Right ventricle myocardium superior (tissue), 1 donor: ENCODE data around the gene DACT1. TPM values are rescaled to one million over a fixed set of nuclear protein-coding genes. Genes with fewer than 3 reads are reported as not detected.
A peak's percentile ranks its signal among the peaks of the same experiment; 100 is the strongest.

Experiments
- ATAC-seq: fragments of 200-7000 bp; cut with Tn5 transposase; one replicate; pipeline ENCODE4 v1.9.1; 2020; ENCODE audit warnings: mild to moderate bottlenecking; ENCODE audit not compliant: poor library complexity
- DNase-seq: peaks from one replicate; pipeline ENCODE4 v3.0.0-alpha.2; 2020
- intact Hi-C: fragments of 100-400 bp; cut with DNase I; formaldehyde crosslinking; loops from one replicate; pipeline ENCODE4 v1.11.2; 2022
- total RNA-seq: library from RNA; stranded (reverse); fragmentation: NEBNext Ultra II Directional; extraction: Animal tissue kit (Norgen Biotek cat#: 25700); gene quantifications from one replicate; pipeline ENCODE4 v1.2.1, GENCODE V29; 2021
- donor health status: DM: no; HTN: yes; CAD: no; lungs with severe emphysema.

The DACT1 gene
- total RNA-seq, 1 donor from 2014 or later = 2.4 TPM

DNA sequence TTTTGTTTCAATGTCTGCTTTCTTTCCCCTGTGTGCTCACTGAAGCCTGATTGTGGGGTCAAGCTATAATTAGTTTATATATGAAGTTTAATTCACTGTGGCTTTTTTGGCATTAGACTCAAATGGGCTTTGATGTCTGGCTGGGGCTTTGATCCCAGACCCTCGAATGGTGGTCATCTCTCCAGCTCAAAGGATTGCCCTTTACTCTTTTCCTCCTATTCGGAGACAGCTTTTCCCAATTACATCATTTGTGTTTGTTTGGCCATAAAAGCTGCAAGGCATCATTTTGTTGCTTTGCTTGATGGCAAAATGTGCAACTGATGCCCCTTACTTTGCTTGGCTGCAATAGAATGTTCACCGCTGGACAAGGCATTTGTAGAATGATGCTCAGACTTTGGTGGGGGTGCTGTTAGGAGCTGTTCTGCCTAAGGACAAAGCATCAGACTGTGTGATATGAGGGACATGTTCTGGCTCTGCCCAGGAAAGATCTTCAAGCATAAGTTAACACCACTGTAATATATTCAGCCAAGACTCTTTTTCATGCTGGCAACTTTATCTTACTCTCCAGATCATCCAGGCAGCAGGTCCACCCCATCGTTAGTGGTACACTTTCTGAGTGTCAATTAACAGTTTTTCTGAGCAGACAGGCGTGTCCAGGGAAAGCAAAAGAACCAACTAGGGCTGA is 3.2 kb upstream of the DACT1 start:
- ATAC-seq = no peak
- no peak for DNase-seq
- intact Hi-C loops = no loop called here

DNA sequence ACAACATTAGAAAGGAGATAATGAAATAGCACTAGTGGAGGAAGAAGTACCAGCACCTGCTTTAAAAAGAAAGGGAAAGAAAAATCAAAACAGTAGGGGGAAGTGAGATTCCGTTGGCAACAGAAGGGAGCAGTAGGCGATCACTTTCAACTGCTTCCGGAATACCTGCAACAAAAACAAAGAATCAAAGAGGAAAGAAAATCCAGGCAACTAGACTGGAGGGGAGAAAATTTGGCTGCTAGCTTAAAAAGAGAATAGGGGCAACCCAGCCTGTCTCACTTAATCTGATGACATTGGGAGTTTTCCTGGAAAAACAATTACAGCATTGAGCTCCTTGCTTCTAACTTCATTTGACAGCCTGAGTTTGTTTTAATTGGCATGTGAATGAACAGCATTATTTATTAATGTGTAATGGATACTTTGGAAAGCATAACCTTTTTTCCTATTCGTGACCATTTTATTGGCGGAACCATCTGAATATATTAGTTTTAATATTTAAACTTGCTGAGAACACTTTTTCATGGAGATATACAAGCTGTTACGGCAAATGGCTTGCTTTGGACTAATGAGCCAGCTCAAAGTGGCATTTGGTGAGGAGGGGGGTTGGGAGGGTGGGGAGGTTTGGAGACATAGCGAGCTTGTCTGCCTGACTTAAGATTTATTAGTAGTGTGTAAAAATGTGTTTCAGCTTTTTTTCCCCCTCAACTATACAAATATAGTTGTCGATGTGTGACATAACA is 2.5 kb upstream of the DACT1 start:
- ATAC-seq (no peak), DNase-seq (no peak)
- intact Hi-C loops = no loop called here

DNA sequence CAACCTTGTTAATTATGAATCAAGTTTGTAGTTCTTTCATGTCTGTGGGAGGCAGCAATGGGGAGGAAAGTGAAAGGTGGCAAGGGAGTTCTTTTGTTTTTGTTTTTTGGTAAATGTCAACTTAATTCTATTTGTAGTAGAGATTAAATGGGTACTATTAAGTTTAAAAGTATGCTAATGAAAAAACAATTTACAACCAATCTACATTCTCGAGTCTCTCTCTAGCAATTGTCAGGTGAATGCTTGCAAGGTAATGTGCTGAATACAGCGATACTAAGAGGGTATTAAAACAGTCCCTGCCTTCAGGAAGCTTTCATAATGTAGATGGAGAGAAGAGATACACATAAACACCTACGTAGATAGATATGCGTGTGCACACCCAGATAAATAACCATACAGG is 1.6 kb upstream of the DACT1 start:
- ATAC-seq = no peak
- intact Hi-C loops = no loop called here
- DNase-seq = no peak

DNA sequence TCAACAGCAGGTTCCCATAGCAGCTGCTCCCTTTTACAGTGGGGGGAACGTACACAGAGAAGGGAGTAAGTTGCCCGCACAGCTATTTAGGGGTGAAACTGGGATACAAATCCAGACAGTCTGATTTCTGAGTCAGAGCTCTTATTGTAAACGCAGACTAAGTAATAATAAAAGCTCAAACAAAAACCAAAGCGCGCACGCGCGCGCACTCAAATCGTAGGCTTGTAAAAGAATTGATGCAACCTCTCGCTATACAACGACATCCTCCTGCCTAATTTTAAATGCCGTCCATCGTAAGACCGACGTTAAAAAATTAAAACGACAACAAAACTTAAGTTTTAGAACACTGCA is 747 bp upstream of the DACT1 start:
- ATAC-seq = no peak
- intact Hi-C loops = no loop called here
- peak; percentile 66 for DNase-seq

DNA sequence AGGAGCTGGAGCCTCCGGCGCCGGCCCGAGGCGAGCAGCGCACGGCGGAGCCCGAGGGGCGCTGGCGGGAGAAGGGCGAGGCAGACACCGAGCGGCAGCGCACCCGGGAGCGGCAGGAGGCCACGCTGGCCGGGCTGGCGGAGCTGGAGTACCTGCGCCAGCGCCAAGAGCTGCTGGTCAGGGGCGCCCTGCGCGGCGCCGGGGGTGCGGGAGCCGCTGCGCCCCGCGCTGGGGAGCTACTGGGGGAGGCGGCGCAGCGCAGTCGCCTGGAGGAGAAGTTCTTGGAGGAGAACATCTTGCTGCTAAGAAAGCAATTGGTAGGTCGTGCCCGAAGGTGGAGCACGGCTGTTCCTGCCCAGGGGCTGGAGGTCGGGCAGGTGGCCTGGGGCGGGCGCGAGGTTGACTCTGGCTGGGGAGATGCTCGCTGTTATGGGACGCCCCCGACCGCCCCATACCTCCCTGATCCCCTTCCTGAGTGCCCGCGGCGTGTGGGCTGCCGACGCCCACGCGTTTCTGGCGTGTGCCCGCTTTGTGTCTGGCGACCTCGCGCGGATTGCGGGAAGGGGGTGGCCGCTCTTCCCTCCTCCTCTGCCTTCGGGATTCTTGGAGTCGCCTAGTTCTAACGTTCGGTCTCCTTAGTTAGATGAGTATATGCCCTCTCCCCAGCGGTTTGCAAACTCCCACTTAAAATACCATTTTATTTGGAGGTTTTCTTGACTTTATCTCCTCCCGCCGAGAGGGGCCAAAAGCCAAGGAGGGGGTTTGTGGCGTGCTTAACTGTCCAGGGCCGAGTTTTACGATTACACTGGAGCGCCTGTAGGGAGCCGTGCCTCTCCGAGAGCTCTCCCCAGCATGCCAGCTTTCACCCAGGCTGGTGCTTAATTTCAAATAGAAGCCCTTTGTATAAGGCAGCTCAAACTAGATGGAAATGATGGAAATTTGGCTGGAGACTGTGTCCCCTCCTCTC is 752 bp downstream of the DACT1 start:
- ATAC-seq (peak; percentile 35), DNase-seq (no peak)
- intact Hi-C loops = no loop called here

DNA sequence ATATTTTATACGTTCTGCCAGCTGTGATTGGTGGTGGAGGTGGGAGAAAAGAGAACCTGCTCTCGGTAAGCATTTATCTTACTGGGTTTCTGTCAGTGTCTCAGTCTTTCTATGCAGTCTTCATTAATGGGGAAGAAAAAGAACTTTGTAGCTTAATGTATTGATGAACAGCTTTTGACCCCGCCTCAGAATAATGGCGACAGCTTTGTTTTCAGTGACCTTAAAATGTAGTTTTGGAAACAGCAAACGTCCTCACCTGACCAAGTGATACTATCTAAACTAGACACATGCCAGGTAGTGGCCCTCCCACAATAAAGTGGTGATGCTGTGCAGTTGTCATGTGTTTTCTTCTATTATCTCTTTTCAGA is 1.4 kb downstream of the DACT1 start:
- intact Hi-C loops = no loop called here
- DNase-seq (no peak), ATAC-seq (no peak)

DNA sequence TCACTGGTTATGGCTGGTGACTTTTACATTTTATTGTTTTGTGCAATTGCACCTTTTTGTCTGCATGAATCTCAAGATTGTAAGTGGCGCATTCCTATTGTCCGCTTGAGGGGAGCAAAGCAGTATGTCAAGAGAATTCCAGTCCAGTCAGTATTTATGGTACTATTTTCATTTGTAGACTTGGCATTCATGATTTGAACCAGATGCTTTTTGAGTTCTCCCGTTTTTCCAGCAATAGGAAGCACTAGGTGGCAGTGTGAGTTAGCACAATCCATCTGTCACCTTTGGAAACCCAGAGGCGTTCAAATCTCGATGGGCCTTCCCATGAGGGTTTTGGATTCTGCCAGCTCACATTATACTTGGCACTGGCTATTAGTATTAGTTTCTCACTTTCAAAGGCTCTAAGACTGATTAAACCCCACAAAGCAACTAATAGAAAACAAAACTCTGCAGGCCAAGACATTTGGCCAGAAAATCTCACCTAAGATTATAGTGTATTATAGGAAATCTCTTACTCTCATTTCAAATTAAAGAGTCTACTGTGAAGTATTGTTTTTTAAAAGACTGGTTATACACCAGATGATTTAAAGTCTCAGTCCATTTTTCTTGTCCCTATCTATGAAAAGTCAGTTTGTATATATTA is 2.2 kb downstream of the DACT1 start:
- DNase-seq = no peak
- peak; percentile 68 for ATAC-seq
- intact Hi-C loops = no loop called here

DNA sequence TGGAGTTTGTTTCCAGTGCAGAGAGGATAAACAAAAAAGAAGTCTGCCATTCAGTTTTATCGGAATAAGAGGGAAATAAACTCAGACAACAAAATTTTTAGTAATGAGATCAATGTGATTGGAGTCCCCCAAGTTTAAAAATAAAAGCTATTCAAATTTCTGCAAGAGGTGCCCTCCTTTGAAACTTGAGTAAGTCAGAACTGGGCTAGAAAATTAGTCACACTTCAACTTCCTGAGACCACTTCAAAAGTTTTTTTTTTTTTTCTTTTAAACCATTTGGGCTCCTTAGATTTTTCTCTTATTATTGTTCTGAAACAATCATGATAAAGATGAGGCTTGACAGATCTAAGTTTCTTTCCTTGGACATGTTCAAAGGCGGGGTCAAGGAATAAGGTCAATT is 3.2 kb downstream of the DACT1 start:
- intact Hi-C loops = no loop called here
- ATAC-seq (no peak), DNase-seq (no peak)

DNA sequence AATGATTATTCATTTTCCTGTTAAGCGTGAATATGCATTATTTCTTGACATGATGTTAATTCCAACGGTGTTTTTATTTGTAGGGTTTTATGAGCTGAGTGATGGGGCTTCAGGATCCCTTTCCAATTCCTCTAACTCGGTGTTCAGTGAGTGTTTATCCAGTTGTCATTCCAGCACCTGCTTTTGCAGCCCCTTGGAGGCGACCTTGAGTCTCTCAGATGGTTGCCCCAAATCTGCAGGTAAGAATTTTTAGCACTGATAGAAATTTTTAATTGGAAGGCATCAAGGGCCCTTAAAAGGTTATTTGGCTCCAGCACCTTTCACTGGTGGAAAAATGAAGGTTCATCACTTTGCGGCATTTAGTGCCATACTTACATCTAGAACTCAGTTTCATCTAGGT is 3.7 kb downstream of the DACT1 start:
- intact Hi-C loops = no loop called here
- DNase-seq (no peak), ATAC-seq (no peak)

DNA sequence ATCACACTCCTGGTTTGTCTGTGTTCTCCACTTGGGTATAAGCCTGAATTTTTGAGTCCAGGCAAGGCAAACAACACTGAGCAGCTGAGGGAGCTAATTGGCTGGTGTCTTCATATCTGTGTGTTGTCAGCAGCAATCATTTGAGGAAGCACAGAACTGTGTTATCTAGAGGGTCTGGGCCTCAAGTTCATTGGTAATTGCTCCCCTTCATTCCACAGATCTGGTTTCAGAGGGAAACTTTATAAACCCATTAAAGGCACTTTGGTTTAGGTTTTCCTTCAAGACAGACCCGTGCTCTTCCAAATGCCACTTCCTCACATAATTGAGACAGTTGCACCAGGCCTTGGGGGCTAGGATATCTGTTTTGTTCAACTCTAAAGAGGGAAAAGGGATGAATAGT is 5.6 kb downstream of the DACT1 start:
- no peak for ATAC-seq
- intact Hi-C loops = no loop called here
- no peak for DNase-seq

DNA sequence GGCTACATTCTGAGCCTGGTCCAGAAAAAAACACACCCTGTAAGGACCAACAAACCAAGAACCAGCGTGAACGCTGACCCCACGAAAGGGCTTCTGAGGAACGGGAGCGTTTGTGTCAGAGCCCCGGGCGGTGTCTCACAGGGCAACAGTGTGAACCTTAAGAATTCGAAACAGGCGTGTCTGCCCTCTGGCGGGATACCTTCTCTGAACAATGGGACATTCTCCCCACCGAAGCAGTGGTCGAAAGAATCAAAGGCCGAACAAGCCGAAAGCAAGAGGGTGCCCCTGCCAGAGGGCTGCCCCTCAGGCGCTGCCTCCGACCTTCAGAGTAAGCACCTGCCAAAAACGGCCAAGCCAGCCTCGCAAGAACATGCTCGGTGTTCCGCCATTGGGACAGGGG is 7.9 kb downstream of the DACT1 start:
- no peak for DNase-seq
- intact Hi-C loops = no loop called here
- ATAC-seq = no peak

DNA sequence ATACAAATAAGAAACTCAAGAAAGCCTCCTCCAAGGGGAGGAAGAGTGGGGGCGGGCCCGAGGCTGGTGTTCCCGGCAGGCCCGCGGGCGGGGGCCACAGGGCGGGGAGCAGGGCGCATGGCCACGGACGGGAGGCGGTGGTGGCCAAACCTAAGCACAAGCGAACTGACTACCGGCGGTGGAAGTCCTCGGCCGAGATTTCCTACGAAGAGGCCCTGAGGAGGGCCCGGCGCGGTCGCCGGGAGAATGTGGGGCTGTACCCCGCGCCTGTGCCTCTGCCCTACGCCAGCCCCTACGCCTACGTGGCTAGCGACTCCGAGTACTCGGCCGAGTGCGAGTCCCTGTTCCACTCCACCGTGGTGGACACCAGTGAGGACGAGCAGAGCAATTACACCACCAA is 8.7 kb downstream of the DACT1 start:
- intact Hi-C loops = no loop called here
- DNase-seq = no peak
- ATAC-seq = no peak

DNA sequence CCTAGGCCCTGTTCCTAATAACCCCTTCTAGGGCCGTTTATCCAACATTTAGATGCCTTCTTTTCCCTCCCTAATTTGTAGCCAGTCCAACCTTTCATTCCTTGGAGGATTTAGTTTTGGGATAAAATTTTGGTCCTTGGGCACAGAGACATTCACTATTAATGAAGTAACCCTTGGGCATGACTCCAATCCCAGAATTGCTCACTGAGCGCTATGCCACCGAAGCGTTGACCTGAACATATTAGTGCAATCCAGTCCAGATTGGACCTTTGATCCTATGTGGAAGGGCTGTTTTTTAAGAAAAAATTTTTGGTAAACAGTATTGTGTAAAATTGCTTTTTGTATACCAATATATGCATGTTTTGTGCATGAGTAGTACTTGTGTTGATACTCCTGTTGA is 10.0 kb downstream of the DACT1 start:
- no peak for ATAC-seq
- intact Hi-C loops = no loop called here
- DNase-seq = no peak

DNA sequence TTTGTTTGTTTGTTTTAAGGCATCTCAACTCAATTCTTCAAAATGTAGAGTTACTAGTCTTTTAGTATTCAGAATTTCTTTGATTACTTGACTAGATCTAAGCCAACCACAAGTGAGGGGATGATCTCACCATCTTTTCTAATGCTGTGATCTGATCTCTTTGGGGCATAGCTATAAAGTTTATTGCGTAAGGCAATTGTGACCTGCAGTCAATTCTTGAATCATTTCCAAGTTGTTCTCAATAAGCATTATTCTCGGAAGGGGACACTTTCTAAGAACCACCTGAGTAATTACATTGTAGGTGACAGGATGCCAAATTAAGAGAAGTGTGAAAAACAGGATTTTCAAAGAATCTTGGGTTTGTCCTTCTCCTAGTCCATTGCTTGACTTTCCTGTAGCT is 13.1 kb downstream of the DACT1 start:
- no peak for DNase-seq
- intact Hi-C loops = no loop called here
- no peak for ATAC-seq

DNA sequence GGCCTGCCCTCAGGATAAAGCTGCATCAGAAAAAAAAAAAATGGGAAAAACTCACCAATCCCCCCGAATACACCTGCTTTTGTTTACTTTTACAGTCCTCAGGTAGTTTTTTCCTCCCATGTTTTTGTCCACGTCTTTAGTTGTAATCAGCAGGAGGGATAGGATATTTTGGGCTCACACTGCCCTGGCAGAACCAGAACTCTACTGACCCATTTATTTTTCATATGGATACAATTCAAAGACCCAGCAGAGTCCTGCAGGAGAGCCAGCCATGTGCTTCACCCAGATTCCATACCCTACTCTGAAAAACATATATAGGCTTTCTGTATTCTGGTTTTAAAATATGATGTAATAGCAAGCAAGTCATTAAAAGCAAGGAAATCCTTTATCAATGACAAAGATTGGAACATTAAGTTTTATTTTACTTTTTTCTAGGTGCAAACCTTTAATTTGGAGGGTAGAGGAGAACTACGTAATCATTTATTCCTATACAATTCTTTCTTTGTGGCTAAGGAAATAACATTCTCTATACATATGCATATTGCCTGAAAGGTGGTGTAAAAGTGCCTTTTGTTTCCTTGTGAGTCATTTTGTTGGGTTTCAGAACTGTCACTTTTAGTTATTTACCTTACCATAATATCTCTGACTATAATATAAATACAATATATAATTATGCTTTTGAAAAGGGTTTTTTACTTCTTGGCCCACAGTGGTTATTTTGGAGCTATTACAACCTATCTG is 19.1 kb downstream of the DACT1 start:
- no peak for ATAC-seq
- intact Hi-C loops = no loop called here
- no peak for DNase-seq

DNA sequence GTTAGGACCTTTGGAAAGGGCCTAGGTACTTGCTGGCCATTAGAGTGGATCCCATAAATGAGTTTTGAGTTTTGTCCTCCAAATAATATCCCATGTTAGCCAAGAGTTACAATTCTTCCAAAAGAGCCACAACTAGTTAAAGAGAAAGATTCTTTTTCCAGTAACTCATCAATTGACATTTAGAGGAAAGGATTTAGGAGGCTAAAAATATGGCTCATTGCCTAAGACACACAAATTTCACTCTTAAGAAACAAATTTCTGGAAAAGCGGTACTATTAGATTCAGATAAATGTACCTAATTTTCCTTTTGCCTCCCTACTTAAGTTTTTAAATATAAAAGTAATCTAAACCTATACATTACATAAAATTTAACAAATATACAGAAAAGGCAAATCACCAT is 21.3 kb downstream of the DACT1 start:
- intact Hi-C loops = no loop called here
- ATAC-seq (no peak), DNase-seq (no peak)

DNA sequence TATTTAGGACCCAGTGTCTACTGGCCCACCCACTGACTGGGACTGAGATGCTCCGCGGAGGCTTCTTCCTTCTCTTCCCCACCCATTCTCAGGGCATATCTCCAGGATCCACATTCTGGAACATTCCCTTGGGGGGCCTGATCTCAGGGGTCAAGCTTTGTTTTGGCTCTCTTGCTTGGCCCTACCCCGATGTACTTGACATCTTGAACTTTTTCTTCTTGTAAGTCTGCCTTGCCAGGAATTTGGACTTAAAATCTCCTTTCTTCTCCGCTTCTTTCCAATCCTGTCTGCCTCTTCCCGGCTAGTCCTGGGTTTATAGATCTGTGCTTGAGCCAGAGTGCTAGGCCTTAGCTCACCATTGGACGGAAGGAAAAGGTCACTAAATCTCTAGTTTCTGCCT is 22.1 kb downstream of the DACT1 start:
- intact Hi-C loops = no loop called here
- ATAC-seq (peak; percentile 82), DNase-seq (peak; percentile 48)

DNA sequence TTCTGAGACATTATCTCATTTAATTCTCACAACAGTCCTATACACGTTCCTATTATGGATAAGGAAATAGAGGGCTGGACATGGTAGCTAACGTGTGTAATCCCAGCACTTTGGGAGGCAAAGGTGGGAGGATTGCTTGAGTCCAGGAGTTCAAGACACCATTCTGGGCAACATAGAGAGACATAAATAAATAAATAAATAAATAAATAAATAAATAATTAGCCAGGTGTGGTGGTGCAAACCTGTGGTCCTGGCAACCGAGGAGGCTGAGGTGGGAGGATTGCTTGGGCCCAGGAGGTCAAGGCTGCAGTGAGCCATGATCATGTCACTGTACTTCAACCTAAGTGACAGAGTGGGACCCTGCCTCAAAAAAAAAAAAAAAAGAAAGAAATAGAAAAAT is 22.6 kb downstream of the DACT1 start:
- intact Hi-C loops = no loop called here
- DNase-seq (no peak), ATAC-seq (no peak)

DNA sequence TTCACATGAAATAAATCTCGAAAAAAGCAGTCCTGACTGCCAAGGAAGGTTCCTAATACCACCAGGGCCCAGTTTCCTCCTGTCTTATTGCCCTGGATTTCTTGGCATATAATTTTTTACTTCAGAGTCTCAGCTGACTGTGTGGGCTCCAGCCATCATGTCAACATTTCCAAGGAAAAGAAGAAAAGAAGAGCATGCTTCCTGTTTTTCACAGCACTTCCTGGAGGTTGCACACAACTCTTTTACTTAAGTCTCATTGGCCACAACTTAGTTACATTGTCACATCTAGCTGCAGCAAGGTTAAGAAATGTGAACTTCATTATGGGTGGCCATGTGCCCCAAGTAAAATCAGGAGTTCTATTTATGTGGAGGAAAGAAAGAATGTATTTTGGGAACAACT is 24.3 kb downstream of the DACT1 start:
- DNase-seq (no peak), ATAC-seq (no peak)
- intact Hi-C loops = no loop called here
